ENCODE measurements around the gene SPRYD3.

GRCh38 chr12:53115891-53116648, 36.9 kb upstream of the SPRYD3 start:
- TF ChIP-seq CTCF (IDR thresholded peaks at IDR 0.05) (no peak), EP300 (IDR thresholded peaks at IDR 0.05) (no peak)

Data from upper lobe of left lung (tissue), 4 donors.